OCI-LY1 (cell line): ENCODE measurements around the gene ACTR2.

Experiments used
- H2AFZ ChIP-seq: fragments of 200-600 bp; sonication (generic), shearing (Covaris generic); 2 replicates; pipeline ENCODE4 v1.6.0; 2014; ENCODE audit warnings: antibody characterized with exemption, mild to moderate bottlenecking, low read length
- H3F3A ChIP-seq: fragments of 200-600 bp; sonication (generic), shearing (Covaris generic); 2 replicates; pipeline ENCODE4 v1.6.0; 2014; ENCODE audit warnings: mild to moderate bottlenecking, antibody characterized with exemption, low read length, moderate library complexity; ENCODE audit not compliant: insufficient read depth
- H3K27ac ChIP-seq: fragments of 200-600 bp; sonication (generic); 2 replicates; pipeline ENCODE4 v1.5.1; 2014; ENCODE audit warnings: low read length, mixed run types, mild to moderate bottlenecking, low read depth; ENCODE audit not compliant: poor library complexity, severe bottlenecking
- H3K27me3 ChIP-seq: fragments of 200-600 bp; sonication (generic); 2 replicates; pipeline ENCODE4 v1.6.0; 2014; ENCODE audit warnings: antibody characterized with exemption, mild to moderate bottlenecking, low read length, moderate library complexity; ENCODE audit not compliant: insufficient read depth
- H3K36me3 ChIP-seq: fragments of 200-600 bp; sonication (generic); 2 replicates; pipeline ENCODE4 v1.6.1; 2014; ENCODE audit warnings: mild to moderate bottlenecking, antibody characterized with exemption, low read length, moderate library complexity, mixed read lengths; ENCODE audit not compliant: insufficient read depth
- H3K4me1 ChIP-seq: fragments of 200-600 bp; sonication (generic); 2 replicates; pipeline ENCODE4 v1.5.1; 2014; ENCODE audit warnings: mild to moderate bottlenecking, low read length, moderate library complexity; ENCODE audit not compliant: insufficient read depth, severe bottlenecking
- H3K4me2 ChIP-seq: fragments of 200-600 bp; sonication (generic), shearing (Covaris generic); 2 replicates; pipeline ENCODE4 v1.6.1; 2014; ENCODE audit warnings: low read length
- H3K4me3 ChIP-seq: fragments of 200-600 bp; sonication (generic); 2 replicates; pipeline ENCODE4 v1.5.1; 2014; ENCODE audit warnings: low read length, low read depth, mild to moderate bottlenecking, mixed read lengths; ENCODE audit not compliant: poor library complexity, severe bottlenecking
- H3K79me2 ChIP-seq: fragments of 200-600 bp; shearing (Covaris generic); 2 replicates; pipeline ENCODE4 v1.6.1; 2016; ENCODE audit warnings: mixed run types, low read length, mixed read lengths; ENCODE audit not compliant: insufficient read depth
- H3K9ac ChIP-seq: fragments of 200-600 bp; sonication (generic), shearing (Covaris generic); 2 replicates; pipeline ENCODE4 v1.6.1; 2014; ENCODE audit warnings: mild to moderate bottlenecking, low read length, mixed read lengths
- H3K9me2 ChIP-seq: fragments of 200-600 bp; sonication (generic), shearing (Covaris generic); 2 replicates; pipeline ENCODE4 v1.6.1; 2014; ENCODE audit warnings: low read depth, mild to moderate bottlenecking, low read length, mixed read lengths
- H3K9me3 ChIP-seq: fragments of 200-600 bp; shearing (Covaris generic); 2 replicates; pipeline ENCODE4 v1.6.1; 2014; ENCODE audit warnings: low read length, mixed read lengths
- H4K20me1 ChIP-seq: fragments of 200-600 bp; sonication (generic), shearing (Covaris generic); 2 replicates; pipeline ENCODE4 v1.6.0; 2016; ENCODE audit warnings: mild to moderate bottlenecking, low read length; ENCODE audit not compliant: insufficient read depth
- CTCF ChIP-seq: fragments of 200-600 bp; sonication (generic), shearing (Covaris generic); IDR thresholded peaks from 2 replicates; pipeline ENCODE4 v1.5.1; 2017; ENCODE audit warnings: mild to moderate bottlenecking, antibody characterized with exemption, low read length, moderate library complexity, mixed read lengths
- EZH2 ChIP-seq: fragments of 200-600 bp; sonication (generic), shearing (Covaris generic); IDR thresholded peaks from 2 replicates; pipeline ENCODE4 v1.8.0; 2017; ENCODE audit warnings: borderline replicate concordance, mixed run types, mild to moderate bottlenecking, antibody characterized with exemption, low read length, moderate library complexity, mixed read lengths

Gene ACTR2

GRCh38 chr2:65186093-65186868, 41.4 kb upstream of the ACTR2 start:
- H3K27ac ChIP-seq, result no peak overlapping the region
- no peaks in the 10 kb centered on the region for H3K79me2 ChIP-seq
- no peaks in the 10 kb centered on the region; the same call in 1 of the 2 replicates for H3K27me3 ChIP-seq
- no peaks in the 10 kb centered on the region for H4K20me1 ChIP-seq
- H3F3A ChIP-seq, result no peaks in the 10 kb centered on the region
- H3K36me3 ChIP-seq, result no peaks in the 10 kb centered on the region
- TF ChIP-seq EZH2 (no peak), CTCF (no peak)
- H3K4me1 ChIP-seq, result peaks cover 4% of the 10 kb centered on the region
- no peak overlapping the region for H2AFZ ChIP-seq
- no peaks in the 10 kb centered on the region for H3K9me3 ChIP-seq
- H3K4me2 ChIP-seq, result no peak overlapping the region
- no peaks in the 10 kb centered on the region for H3K9me2 ChIP-seq
- no peak overlapping the region for H3K4me3 ChIP-seq
- H3K9ac ChIP-seq, result no peak overlapping the region

- H3K9ac ChIP-seq, result no peak overlapping the region
Observed at GRCh38 chr2:65186872-65187851, 40.5 kb upstream of the ACTR2 start.

GRCh38 chr2:65193446-65193845, 34.2 kb upstream of the ACTR2 start:
- no peaks in the 10 kb centered on the region for H3K9me2 ChIP-seq
- H3K9ac ChIP-seq, result no peak overlapping the region
- TF ChIP-seq EZH2 (no peak), CTCF (no peak)
- no peaks in the 10 kb centered on the region for H4K20me1 ChIP-seq
- no peak overlapping the region for H3K4me2 ChIP-seq
- no peak overlapping the region for H3K4me3 ChIP-seq
- H3F3A ChIP-seq, result no peaks in the 10 kb centered on the region
- no peaks in the 10 kb centered on the region for H3K36me3 ChIP-seq
- no peak overlapping the region for H2AFZ ChIP-seq
- H3K79me2 ChIP-seq, result no peaks in the 10 kb centered on the region
- no peak overlapping the region for H3K27ac ChIP-seq
- no peaks in the 10 kb centered on the region for H3K9me3 ChIP-seq
- H3K4me1 ChIP-seq, result no peaks in the 10 kb centered on the region
- no peaks in the 10 kb centered on the region for H3K27me3 ChIP-seq

More at GRCh38 chr2:65186872-65187851, 40.5 kb upstream of the ACTR2 start:
- no peaks in the 10 kb centered on the region for H3K79me2 ChIP-seq
- no peaks in the 10 kb centered on the region; the same call in 1 of the 2 replicates for H3K27me3 ChIP-seq
- H2AFZ ChIP-seq, result no peak overlapping the region
- 0 out of 2 replicates have a peak overlapping the region, but pooled peaks have one; percentile 11 for H3K4me2 ChIP-seq
- no peak overlapping the region for H3K4me3 ChIP-seq
- no peaks in the 10 kb centered on the region for H4K20me1 ChIP-seq
- H3F3A ChIP-seq, result no peaks in the 10 kb centered on the region
- TF ChIP-seq CTCF (peak; percentile 88), EZH2 (no peak)
- no peak overlapping the region for H3K27ac ChIP-seq
- no peaks in the 10 kb centered on the region for H3K36me3 ChIP-seq
- peaks cover 4% of the 10 kb centered on the region for H3K4me1 ChIP-seq
- no peaks in the 10 kb centered on the region for H3K9me3 ChIP-seq
- no peaks in the 10 kb centered on the region for H3K9me2 ChIP-seq
